ENCODE results near the gene RASGRP1.
"Not testable (repeated sequence)": the region's sequence is repeated elsewhere in the genome, so short reads cannot be mapped to it uniquely, and the experiment has no call there.

The RASGRP1 gene

GRCh38 chr15:38564557-38565286 is at the start of gene RASGRP1:
Gene RASGRP1, minus strand, starts transcription at chr15:38564814. Its CDS starts 186 bp downstream, at chr15:38564628.
- DNase-seq, result peak; percentile 57 to 86 (median 70)

- DNase-seq, result no peak
These were observed 48.5 kb upstream of the RASGRP1 start for GRCh38 chr15:38613085-38613484.

- DNase-seq, result no peak
These were observed 47.7 kb upstream of the RASGRP1 start for GRCh38 chr15:38612159-38612863.

GRCh38 chr15:38611228-38611627 is 46.6 kb upstream of the RASGRP1 start:
- DNase-seq, result no peak

- DNase-seq, result no peak
These were observed 46.1 kb upstream of the RASGRP1 start for GRCh38 chr15:38610748-38611147.

- DNase-seq, result no peak
These were observed 44.6 kb upstream of the RASGRP1 start for GRCh38 chr15:38609097-38609738.

- DNase-seq, result no peak
These were observed 44.1 kb upstream of the RASGRP1 start for GRCh38 chr15:38608682-38609081.

GRCh38 chr15:38605744-38606143 is 41.1 kb upstream of the RASGRP1 start:
- DNase-seq, result no peak

- DNase-seq, result no peak
These were observed 39.1 kb upstream of the RASGRP1 start for GRCh38 chr15:38603672-38604071.

- no peak for DNase-seq
These were observed 38.5 kb upstream of the RASGRP1 start for GRCh38 chr15:38602910-38603670.

GRCh38 chr15:38600236-38600635 is 35.6 kb upstream of the RASGRP1 start:
- DNase-seq, result no peak

- no peak for DNase-seq
These were observed 34.1 kb upstream of the RASGRP1 start for GRCh38 chr15:38598749-38599148.

- DNase-seq, result no peak
These were observed 32.7 kb upstream of the RASGRP1 start for GRCh38 chr15:38597219-38597800.

- DNase-seq, result no peak
These were observed 28.9 kb upstream of the RASGRP1 start for GRCh38 chr15:38593524-38593923.

- DNase-seq, result no peak
These were observed 24.9 kb upstream of the RASGRP1 start for GRCh38 chr15:38589502-38589901.

- DNase-seq, result no peak
These were observed 24.1 kb upstream of the RASGRP1 start for GRCh38 chr15:38588672-38589071.

GRCh38 chr15:38587214-38587613 is 22.6 kb upstream of the RASGRP1 start:
- DNase-seq, result no peak

GRCh38 chr15:38586005-38586404 is 21.4 kb upstream of the RASGRP1 start:
- not testable (repeated sequence) for DNase-seq

- no peak for DNase-seq
These were observed 14.0 kb upstream of the RASGRP1 start for GRCh38 chr15:38578626-38579025.

GRCh38 chr15:38577424-38577987 is 12.9 kb upstream of the RASGRP1 start:
- no peak for DNase-seq

GRCh38 chr15:38576837-38577236 is 12.2 kb upstream of the RASGRP1 start:
- DNase-seq, result no peak

- no peak for DNase-seq
These were observed 11.6 kb upstream of the RASGRP1 start for GRCh38 chr15:38576261-38576660.
